ENCODE measurements around the gene PGAM5. TPM values are rescaled to one million over a fixed set of nuclear protein-coding genes. Genes with fewer than 3 reads are reported as not detected.

Gene PGAM5
- 28.4 TPM for total RNA-seq

DNA sequence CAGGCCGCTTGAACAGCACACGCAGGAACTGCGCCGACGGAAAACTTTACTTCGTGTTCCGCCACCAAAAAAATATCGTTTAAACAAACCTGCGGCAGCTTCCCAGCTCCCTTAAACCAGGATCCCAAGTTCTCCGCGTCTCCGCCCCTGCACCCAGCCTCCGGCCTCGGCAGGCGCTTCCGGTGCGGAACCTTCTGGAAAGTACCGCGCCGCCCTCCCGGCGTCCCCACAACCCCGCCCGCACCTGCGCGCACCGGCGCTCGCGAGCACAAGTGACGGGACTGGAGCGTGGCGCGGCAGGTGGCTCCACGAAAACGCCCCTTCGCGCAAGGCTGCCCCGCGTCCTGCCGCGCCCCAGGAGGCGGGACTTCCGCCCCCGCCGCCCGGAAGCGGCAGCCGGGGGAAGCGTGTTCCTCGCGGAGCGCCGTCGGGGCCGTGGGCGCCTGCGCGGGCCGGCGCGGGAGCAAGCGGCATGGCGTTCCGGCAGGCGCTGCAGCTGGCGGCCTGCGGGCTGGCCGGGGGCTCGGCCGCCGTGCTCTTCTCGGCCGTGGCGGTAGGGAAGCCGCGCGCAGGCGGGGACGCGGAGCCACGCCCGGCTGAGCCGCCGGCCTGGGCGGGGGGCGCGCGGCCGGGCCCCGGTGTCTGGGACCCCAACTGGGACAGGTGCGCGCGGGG is at the start of gene PGAM5:
Gene PGAM5 (plus strand): TSS at position 438 of the 675 bp plus-strand sequence. CDS start 35 bp downstream, at position 473.

DNA sequence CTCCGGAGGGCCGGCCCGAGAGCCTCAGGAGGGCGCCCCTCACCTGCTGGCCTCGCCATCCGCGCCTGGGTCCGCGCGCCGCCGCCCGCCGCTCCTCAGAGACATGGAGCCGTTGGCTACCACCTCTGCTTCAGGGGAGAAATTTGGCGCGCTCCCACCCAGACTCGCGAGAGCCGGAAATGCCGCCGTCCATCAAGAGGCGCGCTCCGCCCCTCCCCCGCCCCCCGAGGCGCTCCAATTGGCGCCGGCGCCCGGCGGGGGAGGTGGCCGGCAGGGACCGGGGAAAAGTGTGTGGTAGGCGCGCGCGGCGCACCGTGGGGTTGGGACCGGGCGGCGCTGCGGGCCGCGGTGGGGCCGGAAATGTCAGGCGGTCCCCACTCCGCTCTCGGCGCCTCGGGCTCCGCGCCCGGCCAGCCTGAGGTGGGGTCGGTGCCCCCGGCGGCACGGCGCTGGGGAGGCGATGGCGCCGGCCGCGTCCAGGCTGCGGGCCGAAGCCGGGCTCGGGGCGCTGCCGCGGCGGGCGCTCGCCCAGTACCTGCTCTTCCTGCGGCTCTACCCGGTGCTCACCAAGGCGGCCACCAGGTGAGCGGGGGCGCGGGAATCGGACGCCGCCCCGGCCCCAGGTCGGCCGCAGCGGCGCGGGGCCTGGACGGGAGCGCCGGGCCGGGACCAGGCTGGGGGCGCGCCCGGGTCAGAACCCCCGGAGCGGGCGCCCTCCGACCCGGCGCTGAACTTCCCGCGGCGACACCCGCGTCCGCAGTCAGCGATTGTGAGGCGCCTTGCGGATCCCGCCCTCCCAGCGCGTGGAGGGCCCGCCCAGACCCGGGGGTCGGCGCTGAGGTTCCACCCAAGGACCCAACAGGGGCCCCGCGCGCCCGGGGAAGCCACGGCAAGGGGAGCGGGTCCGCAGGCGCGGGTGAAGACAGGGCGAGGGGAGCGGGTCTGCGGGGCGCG is 23.2 kb upstream of the PGAM5 start, which contains the start of the genes POLE and PXMP2:
Gene POLE (minus strand): TSS at position 132 of the 954 bp plus-strand sequence. CDS start 27 bp downstream, at position 105.
Gene PXMP2 (plus strand): TSS at position 377 of the 954 bp plus-strand sequence. CDS start 84 bp downstream, at position 461.

DNA sequence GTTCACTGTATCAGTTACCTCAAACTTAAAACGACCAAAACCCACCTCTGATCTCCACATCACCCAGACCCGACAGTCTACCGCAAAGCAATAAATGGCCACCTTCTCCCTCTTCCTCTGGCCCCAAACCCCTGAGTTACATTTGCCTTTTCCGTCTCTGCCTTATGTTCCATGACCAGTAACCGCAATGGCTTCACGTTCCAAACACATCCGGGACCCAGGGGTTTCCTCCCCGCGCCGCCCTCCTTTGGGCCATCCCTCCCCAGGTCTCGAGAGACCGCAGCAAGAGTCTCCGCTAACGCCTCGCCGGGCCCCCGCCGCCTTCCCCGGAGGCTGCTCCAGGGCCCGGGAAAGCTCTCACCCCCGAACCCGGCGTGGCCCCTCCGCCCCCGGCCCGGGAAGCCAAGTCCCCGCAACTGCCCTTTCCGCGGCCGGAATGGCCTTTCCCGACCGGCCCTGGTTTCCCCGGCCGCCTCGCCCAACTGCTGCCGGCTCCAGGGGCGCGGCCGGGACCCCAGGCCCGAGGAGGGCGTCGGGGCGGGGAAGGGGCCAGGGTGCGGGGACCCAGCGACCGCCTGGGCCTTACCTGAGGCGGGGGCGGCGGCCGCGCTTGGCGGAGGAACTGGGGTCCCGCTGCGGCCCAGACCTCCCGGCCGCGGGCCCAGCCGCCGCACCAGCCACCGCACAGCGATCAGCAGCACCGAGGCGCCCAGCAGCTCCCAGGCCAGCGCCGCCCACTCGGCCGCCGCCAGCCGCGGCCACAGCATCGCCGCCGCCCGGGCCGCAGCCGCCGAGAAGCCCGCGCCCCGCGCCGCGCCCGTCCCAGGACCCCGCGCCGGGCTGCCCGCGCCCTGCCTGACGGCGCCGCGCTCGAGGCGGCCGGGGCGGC is 50.6 kb downstream of the PGAM5 start, which contains the start of gene ANKLE2:
Gene ANKLE2 (minus strand): TSS at position 801 of the 889 bp plus-strand sequence. CDS start 34 bp downstream, at position 767.

Small RNA genes lying within 50 kb of the gene (small RNA-seq; reads per million reads assigned to genes)
- not detected for gene RNA5SP379 (ENCODE audit: low replicate concordance)

Other genes with a start within 250 kb of the PGAM5 start
- gene FBRSL1, start 220.7 kb upstream of the PGAM5 start, total RNA-seq, result 18.7 TPM
- 1.6 TPM for gene LRCOL1, start 100.3 kb upstream of the PGAM5 start, total RNA-seq
- 1.5 TPM for gene P2RX2, start 92.1 kb upstream of the PGAM5 start, total RNA-seq
- 79.2 TPM for gene POLE, start 23.5 kb upstream of the PGAM5 start, total RNA-seq
- 58.0 TPM for gene PXMP2, start 23.3 kb upstream of the PGAM5 start, total RNA-seq
- gene ANKLE2, start 51.0 kb downstream of the PGAM5 start, total RNA-seq, result 47.8 TPM
- 44.4 TPM for gene GOLGA3, start 118.0 kb downstream of the PGAM5 start, total RNA-seq
- gene CHFR, start 176.8 kb downstream of the PGAM5 start, total RNA-seq, result 29.7 TPM
- gene ZNF605, start 245.5 kb downstream of the PGAM5 start, total RNA-seq, result 18.9 TPM

Data from metanephros (tissue), 2 donors.